Activated CD8-positive, alpha-beta memory T cell treated with anti-CD3 and anti-CD28 coated beads, Interleukin-2, amount 50 U/mL, for 1 hour (primary cell): ENCODE measurements around the gene UHMK1.
"Not testable (repeated sequence)": the region's sequence is repeated elsewhere in the genome, so short reads cannot be mapped to it uniquely, and the experiment has no call there.

Experiments used
- DNase-seq: peaks from one replicate; pipeline ENCODE4 v3.0.0-alpha.2; 2020; ENCODE audit errors: extremely low read depth

UHMK1 gene

GRCh38 chr1:162565460-162565859, 67.8 kb downstream of the UHMK1 start:
- no peak for DNase-seq

GRCh38 chr1:162566870-162567269, 69.3 kb downstream of the UHMK1 start:
- DNase-seq: no peak

GRCh38 chr1:162568802-162569201, 71.2 kb downstream of the UHMK1 start:
- no peak for DNase-seq

GRCh38 chr1:162570718-162571117, 73.1 kb downstream of the UHMK1 start:
- no peak for DNase-seq

GRCh38 chr1:162571121-162571520, 73.5 kb downstream of the UHMK1 start:
- not testable (repeated sequence) for DNase-seq

- DNase-seq: no peak
These were observed 74.1 kb downstream of the UHMK1 start for GRCh38 chr1:162571696-162572095.

GRCh38 chr1:162573136-162573535, 75.5 kb downstream of the UHMK1 start:
- no peak for DNase-seq

GRCh38 chr1:162578071-162578700, 80.6 kb downstream of the UHMK1 start:
- DNase-seq: no peak

GRCh38 chr1:162578936-162579335, 81.3 kb downstream of the UHMK1 start:
- DNase-seq: no peak
